IMR-90 (cell line): Measurements from ENCODE around the gene CAMK2B.

ENCODE experiments used
- CEBPB ChIP-seq: IDR thresholded peaks from 2 replicates; pipeline ENCODE4 v1.6.1; 2012; ENCODE audit warnings: low read depth, low read length, improper control_type of control experiment
- FOS ChIP-seq: fragments of 150-350 bp; IDR thresholded peaks from 2 replicates; pipeline ENCODE4 v1.6.1; 2016; ENCODE audit warnings: low read depth, low read length
- POLR2A ChIP-seq: IDR thresholded peaks from 2 replicates; pipeline ENCODE4 v1.6.1; 2012; ENCODE audit warnings: mild to moderate bottlenecking, low read depth, low read length
- RAD21 ChIP-seq: IDR thresholded peaks from 2 replicates; pipeline ENCODE4 v1.6.1; 2012; ENCODE audit warnings: low read length, improper control_type of control experiment
- RCOR1 ChIP-seq: IDR thresholded peaks from 2 replicates; pipeline ENCODE4 v1.6.1; 2012; ENCODE audit warnings: mild to moderate bottlenecking, low read length, improper control_type of control experiment; ENCODE audit not compliant: insufficient replicate concordance
- SMC3 ChIP-seq: fragments of 150-350 bp; IDR thresholded peaks from 2 replicates; pipeline ENCODE4 v1.6.1; 2016; ENCODE audit warnings: low read depth, mild to moderate bottlenecking, antibody characterized with exemption, low read length, moderate library complexity
- TF ChIP-seq, protein P1 (sequence below): conservative IDR thresholded peaks from 2 replicates; pipeline ENCODE4 v1.5.1; 2012; ENCODE audit warnings: mild to moderate bottlenecking, low read depth, low read length, improper control_type of control experiment
- TF ChIP-seq, protein P2 (sequence below): fragments of 150-350 bp; IDR thresholded peaks from 2 replicates; pipeline ENCODE4 v1.6.1; 2016; ENCODE audit warnings: low read depth, mild to moderate bottlenecking, low read length, moderate library complexity, borderline replicate concordance
- TF ChIP-seq, protein P3 (sequence below): fragments of 150-350 bp; IDR thresholded peaks from 2 replicates; pipeline ENCODE4 v1.6.1; 2017; ENCODE audit warnings: mild to moderate bottlenecking, antibody characterized with exemption, low read length, low read depth

DNA sequence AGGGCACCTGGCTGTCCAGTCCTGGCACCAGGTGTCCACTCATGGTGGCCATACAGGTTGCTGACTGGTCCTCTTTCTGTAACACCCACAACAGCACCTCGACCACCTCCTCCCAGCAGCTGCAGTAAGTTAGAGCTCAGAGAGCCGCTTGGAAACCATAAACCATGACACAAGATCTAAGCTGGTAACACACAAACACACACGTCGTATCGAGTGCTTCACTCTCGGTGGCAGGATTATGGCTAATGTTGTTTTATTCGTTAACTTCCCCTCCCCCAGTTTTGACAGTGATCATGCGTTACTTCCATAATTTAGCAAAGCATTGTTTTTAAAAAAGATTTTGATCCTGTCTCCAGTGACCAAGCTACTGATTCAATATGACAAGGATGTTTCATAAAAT is 59.7 kb downstream of the CAMK2B start:
- TF ChIP-seq, protein P1, sequence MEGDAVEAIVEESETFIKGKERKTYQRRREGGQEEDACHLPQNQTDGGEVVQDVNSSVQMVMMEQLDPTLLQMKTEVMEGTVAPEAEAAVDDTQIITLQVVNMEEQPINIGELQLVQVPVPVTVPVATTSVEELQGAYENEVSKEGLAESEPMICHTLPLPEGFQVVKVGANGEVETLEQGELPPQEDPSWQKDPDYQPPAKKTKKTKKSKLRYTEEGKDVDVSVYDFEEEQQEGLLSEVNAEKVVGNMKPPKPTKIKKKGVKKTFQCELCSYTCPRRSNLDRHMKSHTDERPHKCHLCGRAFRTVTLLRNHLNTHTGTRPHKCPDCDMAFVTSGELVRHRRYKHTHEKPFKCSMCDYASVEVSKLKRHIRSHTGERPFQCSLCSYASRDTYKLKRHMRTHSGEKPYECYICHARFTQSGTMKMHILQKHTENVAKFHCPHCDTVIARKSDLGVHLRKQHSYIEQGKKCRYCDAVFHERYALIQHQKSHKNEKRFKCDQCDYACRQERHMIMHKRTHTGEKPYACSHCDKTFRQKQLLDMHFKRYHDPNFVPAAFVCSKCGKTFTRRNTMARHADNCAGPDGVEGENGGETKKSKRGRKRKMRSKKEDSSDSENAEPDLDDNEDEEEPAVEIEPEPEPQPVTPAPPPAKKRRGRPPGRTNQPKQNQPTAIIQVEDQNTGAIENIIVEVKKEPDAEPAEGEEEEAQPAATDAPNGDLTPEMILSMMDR: no peak
- TF ChIP-seq RAD21 (no peak), SMC3 (no peak), CEBPB (no peak), POLR2A (no peak), RCOR1 (no peak), FOS (no peak)
- TF ChIP-seq, protein P2, sequence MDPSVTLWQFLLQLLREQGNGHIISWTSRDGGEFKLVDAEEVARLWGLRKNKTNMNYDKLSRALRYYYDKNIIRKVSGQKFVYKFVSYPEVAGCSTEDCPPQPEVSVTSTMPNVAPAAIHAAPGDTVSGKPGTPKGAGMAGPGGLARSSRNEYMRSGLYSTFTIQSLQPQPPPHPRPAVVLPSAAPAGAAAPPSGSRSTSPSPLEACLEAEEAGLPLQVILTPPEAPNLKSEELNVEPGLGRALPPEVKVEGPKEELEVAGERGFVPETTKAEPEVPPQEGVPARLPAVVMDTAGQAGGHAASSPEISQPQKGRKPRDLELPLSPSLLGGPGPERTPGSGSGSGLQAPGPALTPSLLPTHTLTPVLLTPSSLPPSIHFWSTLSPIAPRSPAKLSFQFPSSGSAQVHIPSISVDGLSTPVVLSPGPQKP: no peak
- TF ChIP-seq, protein P3, sequence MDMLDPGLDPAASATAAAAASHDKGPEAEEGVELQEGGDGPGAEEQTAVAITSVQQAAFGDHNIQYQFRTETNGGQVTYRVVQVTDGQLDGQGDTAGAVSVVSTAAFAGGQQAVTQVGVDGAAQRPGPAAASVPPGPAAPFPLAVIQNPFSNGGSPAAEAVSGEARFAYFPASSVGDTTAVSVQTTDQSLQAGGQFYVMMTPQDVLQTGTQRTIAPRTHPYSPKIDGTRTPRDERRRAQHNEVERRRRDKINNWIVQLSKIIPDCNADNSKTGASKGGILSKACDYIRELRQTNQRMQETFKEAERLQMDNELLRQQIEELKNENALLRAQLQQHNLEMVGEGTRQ: no peak
